MCF 10A (cell line): ENCODE results near the gene SPARCL1. TPM values are rescaled to one million over a fixed set of nuclear protein-coding genes. Genes with fewer than 3 reads are reported as not detected.

ENCODE experiments used
- BruUV-seq: library from RNA; stranded (reverse); fragments of 400-500 nt; replicated peaks from 2 replicates; lab custom pipeline; 2021; lab: Mats Ljungman, UMichigan
- CTCF ChIA-PET: fragments of 300-600 bp; sonication (Branson Sonifier 250); formaldehyde crosslinking; extraction: SDS; loops from one replicate; lab custom pipeline; 2021; ENCODE audit warnings: antibody characterized with exemption, inconsistent platforms; lab: Yijun Ruan, JAX
- POLR2A ChIA-PET: fragments of 300-600, 350-650 bp; sonication (Branson Sonifier 250); formaldehyde crosslinking; extraction: SDS; loops from one replicate; lab custom pipeline; 2020; ENCODE audit warnings: antibody characterized with exemption, inconsistent platforms; lab: Yijun Ruan, JAX
- DNase-seq: peaks from one replicate; pipeline ENCODE4 v3.0.0-alpha.2; 2018; ENCODE audit not compliant: unreplicated experiment
- H3K27ac Mint-ChIP-seq: one replicate; pipeline ENCODE4 v1.8.0; 2022; ENCODE audit warnings: mild to moderate bottlenecking, low read depth, mixed read lengths; ENCODE audit not compliant: unreplicated experiment
- H3K27me3 Mint-ChIP-seq: one replicate; pipeline ENCODE4 v1.8.0; 2022; ENCODE audit warnings: mixed read lengths; ENCODE audit not compliant: insufficient read depth, unreplicated experiment
- H3K36me3 Mint-ChIP-seq: one replicate; pipeline ENCODE4 v1.8.0; 2022; ENCODE audit warnings: mild to moderate bottlenecking, moderate library complexity, mixed read lengths; ENCODE audit not compliant: insufficient read depth, unreplicated experiment
- H3K4me1 Mint-ChIP-seq: one replicate; pipeline ENCODE4 v1.8.0; 2022; ENCODE audit warnings: mixed read lengths; ENCODE audit not compliant: insufficient read depth, unreplicated experiment
- H3K4me3 Mint-ChIP-seq: one replicate; pipeline ENCODE4 v1.8.0; 2022; ENCODE audit warnings: mild to moderate bottlenecking, moderate library complexity, mixed read lengths; ENCODE audit not compliant: unreplicated experiment
- H3K9me3 Mint-ChIP-seq: one replicate; pipeline ENCODE4 v1.8.0; 2022; ENCODE audit warnings: mixed read lengths; ENCODE audit not compliant: unreplicated experiment
- intact Hi-C: fragments of 100-400 bp; cut with micrococcal nuclease; formaldehyde crosslinking; loops from 2 replicates; pipeline ENCODE4 v1.14.1; 2022
- total RNA-seq: library from RNA; stranded (reverse); gene quantifications from 2 replicates; pipeline ENCODE4 v1.2.3, GENCODE V29; 2022
- TF ChIP-seq, protein P1 (sequence below): fragments of 200-600 bp; IDR thresholded peaks from one replicate; pipeline ENCODE4 v1.8.0; 2022; ENCODE audit warnings: antibody characterized with exemption, mild to moderate bottlenecking; ENCODE audit not compliant: unreplicated experiment

SPARCL1 gene
- total RNA-seq, 1 experiment from 2014 or later = not detected

GRCh38 chr4:87500092-87500462 lies 29.1 kb downstream of the SPARCL1 start:
- Mint-ChIP-seq H3K4me1 (peaks cover 13% of the 10 kb centered on the region), H3K36me3 (no peaks in the 10 kb centered on the region), H3K9me3 (no peaks in the 10 kb centered on the region), H3K4me3 (no peak overlapping the region), H3K27me3 (no peaks in the 10 kb centered on the region), H3K27ac (no peak overlapping the region)
- TF ChIP-seq, protein P1, sequence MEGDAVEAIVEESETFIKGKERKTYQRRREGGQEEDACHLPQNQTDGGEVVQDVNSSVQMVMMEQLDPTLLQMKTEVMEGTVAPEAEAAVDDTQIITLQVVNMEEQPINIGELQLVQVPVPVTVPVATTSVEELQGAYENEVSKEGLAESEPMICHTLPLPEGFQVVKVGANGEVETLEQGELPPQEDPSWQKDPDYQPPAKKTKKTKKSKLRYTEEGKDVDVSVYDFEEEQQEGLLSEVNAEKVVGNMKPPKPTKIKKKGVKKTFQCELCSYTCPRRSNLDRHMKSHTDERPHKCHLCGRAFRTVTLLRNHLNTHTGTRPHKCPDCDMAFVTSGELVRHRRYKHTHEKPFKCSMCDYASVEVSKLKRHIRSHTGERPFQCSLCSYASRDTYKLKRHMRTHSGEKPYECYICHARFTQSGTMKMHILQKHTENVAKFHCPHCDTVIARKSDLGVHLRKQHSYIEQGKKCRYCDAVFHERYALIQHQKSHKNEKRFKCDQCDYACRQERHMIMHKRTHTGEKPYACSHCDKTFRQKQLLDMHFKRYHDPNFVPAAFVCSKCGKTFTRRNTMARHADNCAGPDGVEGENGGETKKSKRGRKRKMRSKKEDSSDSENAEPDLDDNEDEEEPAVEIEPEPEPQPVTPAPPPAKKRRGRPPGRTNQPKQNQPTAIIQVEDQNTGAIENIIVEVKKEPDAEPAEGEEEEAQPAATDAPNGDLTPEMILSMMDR = no peak
- intact Hi-C loops = no loop called here
- no TSS peak for BruUV-seq
- POLR2A ChIA-PET = no interaction called here
- DNase-seq = no peak
- CTCF ChIA-PET = no interaction called here

GRCh38 chr4:87499403-87500091 lies 29.6 kb downstream of the SPARCL1 start:
- ChIA-PET POLR2A (interaction anchor here (0.6 to 1.4 kb wide), 2 partner anchors 19 to 167 kb away, joined by 3 read pairs; no protein-coding TSS in a partner anchor), CTCF (interaction anchor here (0.6 to 0.7 kb wide), 2 partner anchors 180 to 480 kb away, joined by 3 read pairs; no protein-coding TSS in a partner anchor)
- no peaks in the 10 kb centered on the region for H3K27me3 Mint-ChIP-seq
- no peak overlapping the region for H3K27ac Mint-ChIP-seq
- intact Hi-C loops = no loop called here
- no peak for DNase-seq
- no TSS peak for BruUV-seq
- H3K4me3 Mint-ChIP-seq = no peak overlapping the region
- TF ChIP-seq, protein P1 = no peak
- H3K36me3 Mint-ChIP-seq = no peaks in the 10 kb centered on the region
- H3K9me3 Mint-ChIP-seq = no peaks in the 10 kb centered on the region
- H3K4me1 Mint-ChIP-seq = peaks cover 13% of the 10 kb centered on the region

DNA sequence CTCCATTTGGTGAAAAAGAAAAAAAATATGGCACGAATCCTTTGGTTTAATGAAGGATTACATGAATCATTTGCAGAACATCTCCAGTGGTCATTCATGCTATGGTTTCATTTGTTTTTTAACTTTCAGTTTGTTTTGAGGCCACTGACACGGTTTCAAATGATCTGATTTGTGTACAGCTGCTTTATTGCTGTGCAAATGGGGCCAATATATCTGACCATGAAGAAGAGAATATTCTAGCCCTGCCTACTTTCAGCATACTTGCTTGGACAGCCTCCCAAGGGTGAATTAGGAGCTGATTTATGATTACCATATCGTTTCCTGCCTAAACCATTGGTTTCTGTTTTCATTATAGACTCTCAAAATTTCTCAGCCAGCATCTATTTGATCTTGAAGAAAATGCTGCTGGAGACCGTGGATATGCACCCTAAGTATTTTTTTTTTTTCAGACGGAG lies 30.7 kb downstream of the SPARCL1 start:
- ChIA-PET POLR2A (interaction anchor here (0.6 to 1.4 kb wide), 3 partner anchors 18 to 152 kb away, joined by 3 read pairs; no protein-coding TSS in a partner anchor), CTCF (interaction anchor here (0.7 to 0.8 kb wide), 2 partner anchors 33 to 47 kb away, joined by 3 to 4 read pairs; no protein-coding TSS in a partner anchor)
- Mint-ChIP-seq H3K27ac (no peak overlapping the region), H3K27me3 (no peaks in the 10 kb centered on the region), H3K9me3 (peaks cover 6% of the 10 kb centered on the region), H3K4me3 (no peak overlapping the region), H3K4me1 (peaks cover 13% of the 10 kb centered on the region), H3K36me3 (no peaks in the 10 kb centered on the region)
- DNase-seq = no peak
- intact Hi-C loops = no loop called here
- TF ChIP-seq, protein P1 = no peak
- BruUV-seq = no TSS peak

DNA sequence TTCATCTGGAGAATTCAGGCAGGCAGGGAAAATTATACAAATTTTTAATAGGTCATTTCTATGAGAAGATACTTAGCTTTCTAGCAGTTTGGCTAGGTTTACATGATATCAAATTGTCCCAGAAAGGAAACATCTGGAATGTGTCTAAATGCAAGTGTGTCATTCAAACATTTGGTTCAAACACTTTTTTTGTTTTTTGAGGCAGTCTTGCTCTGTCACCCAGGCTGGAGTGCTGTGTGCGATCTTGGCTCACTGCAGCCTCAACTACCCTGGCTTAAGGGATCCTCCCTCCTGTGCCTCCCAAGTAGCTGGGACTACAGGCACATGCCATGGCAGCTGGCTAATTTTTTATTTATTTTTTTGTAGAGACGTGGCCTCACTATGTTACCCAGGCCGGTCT lies 31.6 kb downstream of the SPARCL1 start:
- POLR2A ChIA-PET = no interaction called here
- no peaks in the 10 kb centered on the region for H3K27me3 Mint-ChIP-seq
- H3K36me3 Mint-ChIP-seq = no peaks in the 10 kb centered on the region
- no peak overlapping the region for H3K27ac Mint-ChIP-seq
- no peak overlapping the region for H3K4me3 Mint-ChIP-seq
- peaks cover 6% of the 10 kb centered on the region for H3K9me3 Mint-ChIP-seq
- no peak for DNase-seq
- TF ChIP-seq, protein P1 = no peak
- BruUV-seq = no TSS peak
- peaks cover 4% of the 10 kb centered on the region for H3K4me1 Mint-ChIP-seq
- intact Hi-C loops = no loop called here
- CTCF ChIA-PET = interaction anchor here (1.0 kb wide), 1 partner anchor 43 kb away, joined by 3 read pairs; no protein-coding TSS in a partner anchor
